Aorta (tissue), 5 donors: ENCODE measurements around the gene DDX31. TPM values are rescaled to one million over a fixed set of nuclear protein-coding genes. Genes with fewer than 3 reads are reported as not detected.

Source experiments
- ATAC-seq: fragments of 200-7000 bp; cut with Tn5 transposase; one replicate; pipeline ENCODE4 v1.9.1; 2022; ENCODE audit warnings: moderate library complexity; ENCODE audit not compliant: low FRiP score
- DNase-seq, 2 donors: peaks; one replicate each; pipeline ENCODE4 v3.0.0-alpha.2; 2020
- H3K27ac ChIP-seq, 2 donors: one replicate each; pipeline ENCODE4 v1.5.1; 2013; ENCODE audit warnings: low read length in 2 of 2, mild to moderate bottlenecking in 2 of 2, moderate library complexity in 2 of 2, control low read depth in 1 of 2, inconsistent platforms in 1 of 2, low read depth in 1 of 2
- H3K27me3 ChIP-seq, 2 donors: one replicate each; pipeline ENCODE4 v1.6.1; 2013; ENCODE audit warnings: control low read depth in 1 of 2, low read length in 1 of 2, mild to moderate bottlenecking in 1 of 2, moderate library complexity in 1 of 2; ENCODE audit not compliant: insufficient read depth in 2 of 2, control insufficient read depth in 1 of 2
- H3K36me3 ChIP-seq, 2 donors: one replicate each; pipeline ENCODE4 v1.6.1; 2013; ENCODE audit warnings: control low read depth in 1 of 2, low read length in 1 of 2, mild to moderate bottlenecking in 1 of 2; ENCODE audit not compliant: insufficient read depth in 2 of 2, control insufficient read depth in 1 of 2
- H3K4me1 ChIP-seq, 2 donors: one replicate each; pipeline ENCODE4 v1.6.1; 2013; ENCODE audit warnings: low read length in 2 of 2, control low read depth in 1 of 2, mild to moderate bottlenecking in 1 of 2, moderate library complexity in 1 of 2; ENCODE audit not compliant: insufficient read depth in 2 of 2, control insufficient read depth in 1 of 2
- H3K4me3 ChIP-seq, 2 donors: one replicate each; pipeline ENCODE4 v1.5.1; 2013; ENCODE audit warnings: low read length in 2 of 2, control low read depth in 1 of 2, mild to moderate bottlenecking in 1 of 2
- H3K9me3 ChIP-seq: one replicate; pipeline ENCODE4 v1.6.1; 2013; ENCODE audit warnings: mild to moderate bottlenecking, low read length; ENCODE audit not compliant: control insufficient read depth
- WGBS, 2 donors: extraction: QIAGEN DNeasy Blood & Tissue Kit; methylation state at CpG; one replicate each; pipeline ENCODE4 v1.1.7; 2013; 5-methylcytosine and 5-hydroxymethylcytosine counted together
- intact Hi-C, 2 donors: fragments of 100-400 bp; cut with DNase I; formaldehyde crosslinking; loops; one replicate each; pipeline versions ENCODE4 v1.14.2 to v1.15.0; 2022
- polyA plus RNA-seq, 2 donors: library from polyadenylated mRNA; stranded (reverse); fragments of 200-250 nt; gene quantifications; one replicate each; pipeline ENCODE4 v1.2.3, GENCODE V29; 2013
- total RNA-seq, 2 donors: library from RNA; stranded (reverse); fragmentation: NEBNext Ultra II Directional; extraction: Animal tissue kit (Norgen Biotek cat#: 25700); gene quantifications; one replicate each; pipeline ENCODE4 v1.2.1, GENCODE V29; 2021
- donor health status: healthy with polysubstance abuse.
- donor health status: Bipolar disorder and iron deficiency.
- donor health status: DM: no; HTN: no; CAD: no.
- donor health status: DM: no; HTN: no; CAD: no.
- donor health status: DM: yes; HTN: yes; CAD: no.

The DDX31 gene
- total and polyA plus RNA-seq, 4 donors = 2.8 to 14.1 (median 10.5) TPM

DNA sequence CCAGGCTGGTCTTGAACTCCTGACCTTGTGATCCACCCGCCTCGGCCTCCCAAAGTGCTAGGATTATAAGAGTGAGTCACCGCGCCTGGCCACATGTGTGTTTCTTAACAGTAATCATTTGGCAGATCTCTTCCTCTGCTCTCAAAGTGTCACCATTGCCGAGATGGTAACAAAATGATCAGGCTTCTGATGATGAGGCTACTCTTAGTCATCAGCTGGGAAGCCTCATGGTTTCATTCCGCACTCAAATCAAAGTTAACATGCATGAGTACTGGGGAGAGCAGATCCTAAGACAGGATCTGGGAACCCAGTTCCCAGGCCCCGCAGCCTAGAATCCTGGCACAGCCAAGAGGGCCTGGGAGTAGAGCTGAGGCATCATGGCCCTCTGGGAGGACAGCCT lies 60.0 kb downstream of the DDX31 start:
- Histone ChIP-seq H3K4me3 (no peak overlapping the region), H3K4me1 (no peaks in the 10 kb centered on the region), H3K27me3 (no peaks in the 10 kb centered on the region), H3K36me3 (peaks cover 0 to 11% of the 10 kb centered on the region in 2 donors), H3K9me3 (no peaks in the 10 kb centered on the region), H3K27ac (no peak overlapping the region)
- DNase-seq (no peak), ATAC-seq (no peak)
- intact Hi-C loops = no loop called here
- WGBS, 2 donors = 90% methylated on average over 7 of the region's 7 CpGs

GRCh38 chr9:132609184-132609583 lies 60.6 kb downstream of the DDX31 start:
- Histone ChIP-seq H3K27ac (no peak overlapping the region), H3K4me1 (no peaks in the 10 kb centered on the region), H3K27me3 (no peaks in the 10 kb centered on the region), H3K36me3 (peaks cover 0 to 11% of the 10 kb centered on the region in 2 donors), H3K9me3 (no peaks in the 10 kb centered on the region), H3K4me3 (no peak overlapping the region)
- intact Hi-C loops = no loop called here
- DNase-seq (no peak), ATAC-seq (no peak)
- 92 to 93% methylated on average over 9 of the region's 9 CpGs for WGBS, 2 donors

DNA sequence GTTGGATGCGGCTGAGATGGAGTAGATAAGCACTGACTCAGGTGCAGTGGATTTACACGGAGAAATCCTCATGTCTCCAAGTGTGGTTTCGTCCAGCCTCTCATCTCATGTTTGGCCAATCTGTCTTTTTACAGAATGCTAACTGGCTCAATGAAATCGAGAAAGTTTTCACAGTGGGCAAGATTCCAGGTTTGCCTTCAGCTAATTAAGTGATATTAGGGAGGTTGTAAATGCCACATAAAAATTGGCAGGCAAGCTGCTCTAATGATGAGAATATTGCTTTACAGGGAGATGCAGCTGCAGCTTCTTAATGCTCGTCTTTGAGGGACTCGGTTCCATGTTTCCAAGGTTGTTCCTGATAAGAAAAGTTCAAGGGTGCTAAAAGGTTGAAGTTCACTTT lies 63.7 kb downstream of the DDX31 start:
- DNase-seq (no peak), ATAC-seq (no peak)
- H3K27me3 ChIP-seq = no peaks in the 10 kb centered on the region
- 84 to 94% methylated on average over 6 of the region's 6 CpGs for WGBS, 2 donors
- H3K27ac ChIP-seq = no peak overlapping the region
- intact Hi-C loops = no loop called here
- H3K4me1 ChIP-seq = no peaks in the 10 kb centered on the region
- H3K4me3 ChIP-seq = no peak overlapping the region
- H3K9me3 ChIP-seq = no peaks in the 10 kb centered on the region
- peaks cover 0 to 7% of the 10 kb centered on the region in 2 donors for H3K36me3 ChIP-seq

- H3K4me3 ChIP-seq = no peak overlapping the region
- WGBS, 2 donors = 92 to 95% methylated on average over 6 of the region's 6 CpGs
- no peak for ATAC-seq
These were observed 64.4 kb downstream of the DDX31 start for GRCh38 chr9:132605387-132605786.

GRCh38 chr9:132602207-132602606 lies 67.6 kb downstream of the DDX31 start:
- DNase-seq = no peak
- WGBS, 2 donors = 68 to 82% methylated on average over 3 of the region's 3 CpGs
- Histone ChIP-seq H3K27me3 (no peaks in the 10 kb centered on the region), H3K9me3 (no peaks in the 10 kb centered on the region), H3K4me3 (no peak overlapping the region), H3K36me3 (peaks cover 0 to 7% of the 10 kb centered on the region in 2 donors), H3K4me1 (no peaks in the 10 kb centered on the region), H3K27ac (no peak overlapping the region)
- ATAC-seq = no peak
- intact Hi-C loops = no loop called here

More at GRCh38 chr9:132605387-132605786, 64.4 kb downstream of the DDX31 start:
- no peaks in the 10 kb centered on the region for H3K9me3 ChIP-seq
- H3K27ac ChIP-seq = no peak overlapping the region
- no peaks in the 10 kb centered on the region for H3K4me1 ChIP-seq
- intact Hi-C loops = no loop called here
- H3K36me3 ChIP-seq = peaks cover 0 to 5% of the 10 kb centered on the region in 2 donors
- H3K27me3 ChIP-seq = no peaks in the 10 kb centered on the region
- no peak for DNase-seq

DNA sequence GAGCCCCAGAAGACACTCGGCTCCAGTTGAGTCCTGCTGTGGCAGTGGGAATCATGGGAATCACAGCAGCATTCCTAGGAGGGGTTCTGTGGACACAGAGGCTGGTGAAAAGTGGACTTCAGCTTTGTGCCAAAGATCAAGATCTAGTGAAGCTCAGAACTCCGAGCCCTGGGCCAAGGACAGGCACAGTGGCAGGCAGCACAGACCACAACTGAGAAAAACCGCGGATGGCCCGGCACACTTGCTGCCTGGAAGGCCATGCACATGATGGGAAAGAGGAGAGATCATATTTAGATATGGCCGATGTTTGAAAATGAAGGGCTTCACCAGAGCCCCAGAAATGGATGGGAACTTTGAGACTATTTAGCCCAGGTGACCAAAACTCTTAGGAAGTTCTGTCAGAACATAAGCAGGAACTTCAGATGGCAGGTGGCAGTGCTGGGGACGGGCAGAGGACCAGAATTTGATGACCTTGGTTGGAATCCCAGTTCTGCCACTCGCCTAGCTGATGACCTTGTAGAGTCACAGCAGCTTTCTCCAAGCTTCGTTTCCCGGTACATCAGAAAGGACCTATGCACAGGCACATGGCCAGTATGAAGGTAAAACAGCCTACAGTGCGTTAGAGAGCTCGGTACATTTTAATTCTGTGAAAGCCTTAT lies 69.3 kb downstream of the DDX31 start:
- Histone ChIP-seq H3K36me3 (peaks cover 0 to 4% of the 10 kb centered on the region in 2 donors), H3K4me1 (no peaks in the 10 kb centered on the region), H3K4me3 (no peak overlapping the region), H3K27ac (no peak overlapping the region), H3K9me3 (no peaks in the 10 kb centered on the region), H3K27me3 (no peaks in the 10 kb centered on the region)
- intact Hi-C loops = no loop called here
- WGBS, 2 donors = 87 to 98% methylated on average over 12 of the region's 12 CpGs
- DNase-seq = no peak
- ATAC-seq = no peak

DNA sequence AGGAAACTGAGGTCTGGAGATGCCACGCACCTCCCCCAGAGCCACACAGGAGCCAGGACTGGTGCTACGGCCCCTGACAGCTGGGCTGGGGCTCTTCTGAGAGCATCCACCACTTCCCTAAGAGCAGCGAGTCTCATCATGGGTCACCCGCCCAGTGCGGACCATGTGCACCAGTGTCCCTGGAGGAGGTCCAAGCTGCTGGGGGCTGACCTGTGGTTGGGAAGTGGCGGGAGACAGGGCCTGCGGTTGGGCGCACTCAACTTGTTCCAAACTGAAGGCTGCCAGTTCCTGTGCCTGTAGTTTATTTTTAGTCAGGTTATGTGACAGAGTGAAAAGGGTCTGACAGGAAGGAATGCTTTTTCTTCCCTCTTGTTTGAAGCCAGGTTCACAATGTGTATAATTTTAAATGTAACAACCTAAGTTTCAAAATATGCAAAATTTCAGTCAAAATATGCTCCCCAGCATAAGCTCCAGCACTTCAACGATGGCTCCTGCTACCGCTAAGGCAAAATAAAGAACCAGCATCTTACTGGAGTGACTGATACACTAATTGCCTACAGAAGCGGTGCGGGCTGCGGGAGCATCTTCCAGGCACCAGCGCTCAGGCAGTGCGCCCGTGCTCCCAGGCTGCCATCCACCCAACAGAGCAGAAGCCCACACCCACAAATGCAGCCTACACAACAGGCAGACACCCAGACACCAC lies 72.6 kb downstream of the DDX31 start:
- no peak overlapping the region for H3K27ac ChIP-seq
- 79 to 86% methylated on average over 16 of the region's 16 CpGs for WGBS, 2 donors
- H3K27me3 ChIP-seq = no peaks in the 10 kb centered on the region
- peaks cover 5 to 6% of the 10 kb centered on the region in 2 donors for H3K36me3 ChIP-seq
- intact Hi-C loops = no loop called here
- peak; percentile 73 to 77 for DNase-seq
- no peaks in the 10 kb centered on the region for H3K9me3 ChIP-seq
- no peak for ATAC-seq
- no peak overlapping the region for H3K4me3 ChIP-seq
- no peaks in the 10 kb centered on the region for H3K4me1 ChIP-seq

GRCh38 chr9:132596200-132596599 lies 73.6 kb downstream of the DDX31 start:
- Histone ChIP-seq H3K27ac (no peak overlapping the region), H3K36me3 (peaks cover 5 to 6% of the 10 kb centered on the region in 2 donors), H3K4me1 (no peaks in the 10 kb centered on the region), H3K27me3 (no peaks in the 10 kb centered on the region), H3K9me3 (no peaks in the 10 kb centered on the region), H3K4me3 (no peak overlapping the region)
- intact Hi-C loops = no loop called here
- ATAC-seq (no peak), DNase-seq (no peak)
- 78 to 81% methylated on average over 3 of the region's 3 CpGs for WGBS, 2 donors

DNA sequence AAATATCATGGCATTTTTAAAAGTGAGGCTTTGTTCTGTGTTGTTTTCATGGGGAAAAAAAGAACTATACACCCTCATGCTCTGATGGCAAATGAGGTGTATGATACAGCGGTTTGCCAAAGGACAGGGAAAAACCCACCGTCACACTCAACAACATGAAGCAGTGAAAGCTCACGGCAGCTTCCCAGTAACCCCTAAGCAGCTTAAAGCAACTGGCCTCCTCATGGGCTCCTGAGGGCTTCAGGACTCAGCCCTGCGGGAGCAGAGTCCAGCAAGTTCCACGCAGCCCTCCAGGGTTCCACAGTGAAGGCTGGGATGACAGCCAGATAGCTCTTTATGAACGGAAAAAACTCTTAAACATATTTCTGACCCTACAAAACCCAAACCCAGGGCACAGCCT lies 74.5 kb downstream of the DDX31 start:
- intact Hi-C loops = no loop called here
- Histone ChIP-seq H3K36me3 (peaks cover 5% of the 10 kb centered on the region in 2 donors), H3K4me1 (no peaks in the 10 kb centered on the region), H3K27me3 (no peaks in the 10 kb centered on the region), H3K27ac (no peak overlapping the region), H3K9me3 (no peaks in the 10 kb centered on the region), H3K4me3 (no peak overlapping the region)
- 80 to 85% methylated on average over 6 of the region's 6 CpGs for whole genome bisulfite sequencing, 2 donors
- ATAC-seq (no peak), DNase-seq (peak in 1 of 2 donors; percentile 36)
